H9 (cell line): ENCODE results near the gene DUSP6. TPM values are rescaled to one million over a fixed set of nuclear protein-coding genes. Genes with fewer than 3 reads are reported as not detected.

Experiments used
- DNase-seq: peaks from one replicate; pipeline ENCODE4 v3.0.0-alpha.2; 2017
- H2AFZ ChIP-seq: one replicate; pipeline ENCODE4 v1.6.1; 2013; ENCODE audit warnings: mild to moderate bottlenecking, low read length, control low read depth, moderate library complexity
- H2AK5ac ChIP-seq: 2 replicates; pipeline ENCODE4 v1.6.1; 2013; ENCODE audit warnings: low read length, control low read depth, mixed read lengths; ENCODE audit not compliant: insufficient read length
- H2BK120ac ChIP-seq: one replicate; pipeline ENCODE4 v1.6.1; 2013; ENCODE audit warnings: low read depth, mild to moderate bottlenecking, low read length, control low read depth, inconsistent platforms; ENCODE audit not compliant: poor library complexity, severe bottlenecking
- H2BK12ac ChIP-seq: 2 replicates; pipeline ENCODE4 v1.6.1; 2013; ENCODE audit warnings: low read length, control low read depth, mixed read lengths, low read depth; ENCODE audit not compliant: insufficient read length
- H2BK15ac ChIP-seq: 2 replicates; pipeline ENCODE4 v1.6.1; 2013; ENCODE audit warnings: low read depth, low read length, control low read depth
- H2BK20ac ChIP-seq: one replicate; pipeline ENCODE4 v1.6.1; 2013; ENCODE audit warnings: low read depth, mild to moderate bottlenecking, low read length, control low read depth, inconsistent platforms; ENCODE audit not compliant: poor library complexity, severe bottlenecking
- H2BK5ac ChIP-seq: 2 replicates; pipeline ENCODE4 v1.6.1; 2013; ENCODE audit warnings: low read length, control low read depth, mixed read lengths; ENCODE audit not compliant: insufficient read length
- H3K14ac ChIP-seq: 2 replicates; pipeline ENCODE4 v1.6.1; 2013; ENCODE audit warnings: low read length, control low read depth; ENCODE audit not compliant: insufficient read depth
- H3K18ac ChIP-seq: 2 replicates; pipeline ENCODE4 v1.6.1; 2013; ENCODE audit warnings: low read depth, mild to moderate bottlenecking, mixed read lengths, low read length, control low read depth; ENCODE audit not compliant: insufficient read length
- H3K23ac ChIP-seq: 2 replicates; pipeline ENCODE4 v1.6.1; 2013; ENCODE audit warnings: low read length, control low read depth, mixed read lengths, low read depth; ENCODE audit not compliant: insufficient read length
- H3K23me2 ChIP-seq: 2 replicates; pipeline ENCODE4 v1.6.1; 2013; ENCODE audit warnings: low read depth, mild to moderate bottlenecking, mixed read lengths, low read length, control low read depth; ENCODE audit not compliant: insufficient read length, poor library complexity, severe bottlenecking
- H3K27ac ChIP-seq: 2 replicates; pipeline ENCODE4 v1.5.1; 2013; ENCODE audit warnings: low read length, control low read depth, mixed read lengths, low read depth; ENCODE audit not compliant: insufficient read length
- H3K27me3 ChIP-seq: 2 replicates; pipeline ENCODE4 v1.6.1; 2013; ENCODE audit warnings: low read length, control low read depth, inconsistent platforms; ENCODE audit not compliant: insufficient read depth
- H3K4ac ChIP-seq: 2 replicates; pipeline ENCODE4 v1.6.1; 2013; ENCODE audit warnings: low read depth, mild to moderate bottlenecking, control low read depth, inconsistent platforms, low read length, moderate library complexity
- H3K4me1 ChIP-seq: 2 replicates; pipeline ENCODE4 v1.6.1; 2013; ENCODE audit warnings: low read length, control low read depth, inconsistent platforms; ENCODE audit not compliant: insufficient read depth
- H3K4me2 ChIP-seq: 2 replicates; pipeline ENCODE4 v1.6.1; 2013; ENCODE audit warnings: low read length, control low read depth, mixed read lengths; ENCODE audit not compliant: insufficient read length, insufficient read depth
- H3K56ac ChIP-seq: 2 replicates; pipeline ENCODE4 v1.6.1; 2013; ENCODE audit warnings: low read depth, mild to moderate bottlenecking, mixed read lengths, low read length, control low read depth; ENCODE audit not compliant: insufficient read length
- H3K79me1 ChIP-seq: 2 replicates; pipeline ENCODE4 v1.6.1; 2013; ENCODE audit warnings: low read depth, mild to moderate bottlenecking, moderate library complexity, low read length, control low read depth, inconsistent platforms; ENCODE audit not compliant: insufficient read depth, poor library complexity, severe bottlenecking
- H3K79me2 ChIP-seq: 2 replicates; pipeline ENCODE4 v1.6.1; 2013; ENCODE audit warnings: low read length, control low read depth, inconsistent platforms; ENCODE audit not compliant: insufficient read depth
- H3K9ac ChIP-seq: 2 replicates; pipeline ENCODE4 v1.6.1; 2013; ENCODE audit warnings: low read length, control low read depth, mixed read lengths; ENCODE audit not compliant: insufficient read length; ENCODE audit errors: extremely low read depth
- H3K9me3 ChIP-seq: one replicate; pipeline ENCODE4 v1.6.1; 2013; ENCODE audit warnings: low read depth, low read length, inconsistent platforms; ENCODE audit not compliant: control insufficient read depth
- H3T11ph ChIP-seq: one replicate; pipeline ENCODE4 v1.6.1; 2013; ENCODE audit warnings: mild to moderate bottlenecking, low read length, control low read depth, inconsistent platforms
- H4K20me1 ChIP-seq: one replicate; pipeline ENCODE4 v1.6.1; 2013; ENCODE audit not compliant: control insufficient read depth, insufficient read length, insufficient read depth
- H4K5ac ChIP-seq: 2 replicates; pipeline ENCODE4 v1.6.1; 2013; ENCODE audit warnings: low read depth, mild to moderate bottlenecking, mixed read lengths, low read length, control low read depth; ENCODE audit not compliant: insufficient read length
- H4K8ac ChIP-seq: replicated peaks from 2 replicates; pipeline ENCODE4 v1.6.1; 2013; ENCODE audit warnings: low read length, control low read depth, mixed read lengths, low read depth; ENCODE audit not compliant: insufficient read length
- H4K91ac ChIP-seq: 2 replicates; pipeline ENCODE4 v1.6.1; 2013; ENCODE audit warnings: low read depth, mild to moderate bottlenecking, moderate library complexity, mixed read lengths, low read length, control low read depth; ENCODE audit not compliant: insufficient read length
- H3K27ac Mint-ChIP-seq, 3 experiments: 2 replicates in 2 of 3; 3 replicates in 1 of 3; pipeline ENCODE4 v1.8.0; 2020 to 2021; ENCODE audit warnings: mixed read lengths in 3 of 3, mild to moderate bottlenecking in 1 of 3, moderate library complexity in 1 of 3
- H3K27me3 Mint-ChIP-seq: 2 replicates; pipeline ENCODE4 v1.8.0; 2021; ENCODE audit warnings: low read depth, mild to moderate bottlenecking, moderate library complexity, mixed read lengths
- H3K36me3 Mint-ChIP-seq, 3 experiments: 2 replicates in 2 of 3; 3 replicates in 1 of 3; pipeline ENCODE4 v1.8.0; 2020 to 2021; ENCODE audit warnings: low read depth in 3 of 3, mixed read lengths in 3 of 3; ENCODE audit not compliant: insufficient read depth in 1 of 3
- H3K4me1 Mint-ChIP-seq, 2 experiments: 2 replicates each; pipeline ENCODE4 v1.8.0; 2020; ENCODE audit warnings: mixed read lengths in 2 of 2
- H3K4me3 Mint-ChIP-seq, 2 experiments: 2 replicates in 1 of 2; 3 replicates in 1 of 2; pipeline ENCODE4 v1.8.0; 2020 to 2021; ENCODE audit warnings: mild to moderate bottlenecking in 2 of 2, mixed read lengths in 2 of 2, moderate library complexity in 1 of 2
- H3K9me3 Mint-ChIP-seq, 2 experiments: 2 replicates in 1 of 2; 3 replicates in 1 of 2; pipeline ENCODE4 v1.8.0; 2020; ENCODE audit warnings: mild to moderate bottlenecking in 2 of 2, mixed read lengths in 2 of 2, moderate library complexity in 1 of 2
- WGBS: extraction: QIAGEN DNeasy Blood & Tissue Kit; methylation state at CpG from one replicate; pipeline ENCODE4 v1.1.7; 2013; ENCODE audit warnings: missing lambda C conversion rate, low lambda C conversion rate, mixed read lengths; ENCODE audit not compliant: insufficient read length; ENCODE audit errors: extremely low coverage; 5-methylcytosine and 5-hydroxymethylcytosine counted together
- total RNA-seq: library from RNA; stranded (reverse); gene quantifications from 2 replicates; pipeline ENCODE4 v1.2.1, GENCODE V29; 2021
- TF ChIP-seq, protein P1 (sequence below): fragments of 200-600 bp; sonication (generic); conservative IDR thresholded peaks from 3 replicates; pipeline ENCODE4 v1.8.0; 2021; ENCODE audit warnings: antibody characterized with exemption, mild to moderate bottlenecking

The DUSP6 gene
- total RNA-seq, 1 experiment from 2014 or later = 35.3 TPM

DNA sequence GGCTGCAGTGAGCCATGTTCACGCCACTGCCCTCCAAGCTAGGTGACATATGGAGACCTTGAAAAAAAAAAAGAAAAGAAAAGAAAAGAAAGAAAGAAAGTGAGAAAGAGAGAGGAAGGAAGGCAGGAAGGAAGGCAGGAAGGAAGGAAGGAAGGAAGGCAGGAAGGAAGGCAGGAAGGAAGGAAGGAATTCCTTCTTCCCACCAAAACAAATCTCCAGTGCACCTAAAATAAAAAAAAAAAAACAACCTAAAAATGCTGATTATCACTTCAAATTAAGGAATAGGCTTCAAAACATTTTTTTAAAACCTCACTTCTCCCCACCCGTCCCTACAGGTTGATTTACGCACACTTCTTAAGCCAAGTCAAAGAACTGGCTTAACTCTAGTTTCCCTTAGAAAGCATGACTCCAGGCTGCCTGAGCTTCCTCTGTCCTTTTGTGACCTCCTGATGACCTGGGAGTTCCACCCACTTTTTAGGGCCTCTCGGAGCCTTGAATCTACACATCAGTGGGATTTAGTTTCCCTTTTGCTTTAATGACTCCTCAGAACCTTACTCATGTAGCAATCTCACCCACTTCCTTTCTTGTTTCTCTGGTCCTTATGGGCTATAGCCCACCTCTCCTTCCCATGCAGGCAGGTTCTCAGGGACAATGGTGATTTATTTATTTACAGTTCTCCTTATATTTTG, 18.6 kb downstream of the DUSP6 start:
- no peak overlapping the region for H3K27ac ChIP-seq
- H3K9me3 Mint-ChIP-seq = peaks cover 3 to 7% of the 10 kb centered on the region in 2 experiments; a peak in 4 of 5 replicates

More for the DNA sequence above, 18.6 kb downstream of the DUSP6 start:
- H3K27me3 ChIP-seq = no peaks in the 10 kb centered on the region
- no peak overlapping the region for H3K18ac ChIP-seq
- Mint-ChIP-seq H3K27ac (no peak overlapping the region; a peak in 1 of 7 replicates), H3K36me3 (peaks cover 2 to 9% (median 5%) of the 10 kb centered on the region in 3 experiments; a peak in 5 of 7 replicates), H3K4me1 (peaks cover 16 to 17% of the 10 kb centered on the region in 2 experiments), H3K4me3 (no peak overlapping the region; a peak in 1 of 5 replicates), H3K27me3 (peaks cover 17% of the 10 kb centered on the region; the same call in 1 of the 2 replicates)
- no peak overlapping the region for H3T11ph ChIP-seq
- H2AK5ac ChIP-seq = no peak overlapping the region
- H4K8ac ChIP-seq = no peak overlapping the region
- H2BK20ac ChIP-seq = no peak overlapping the region
- no peak overlapping the region for H4K91ac ChIP-seq
- H4K20me1 ChIP-seq = no peaks in the 10 kb centered on the region
- H3K9ac ChIP-seq = no peak overlapping the region
- no peak overlapping the region for H2BK12ac ChIP-seq
- H3K23me2 ChIP-seq = no peaks in the 10 kb centered on the region
- H3K23ac ChIP-seq = no peak overlapping the region
- H2BK5ac ChIP-seq = no peak overlapping the region
- H3K56ac ChIP-seq = no peak overlapping the region
- H3K9me3 ChIP-seq = no peaks in the 10 kb centered on the region
- H3K4me2 ChIP-seq = no peak overlapping the region
- H3K4me1 ChIP-seq = peaks cover 3% of the 10 kb centered on the region; the same call in 1 of the 2 replicates
- no peak overlapping the region for H2BK120ac ChIP-seq
- no peaks in the 10 kb centered on the region for H3K79me2 ChIP-seq
- no peak overlapping the region for H2BK15ac ChIP-seq
- no peak overlapping the region for H3K14ac ChIP-seq
- no peak overlapping the region for H3K4ac ChIP-seq
- no peaks in the 10 kb centered on the region for H3K79me1 ChIP-seq
- H4K5ac ChIP-seq = no peak overlapping the region
- H2AFZ ChIP-seq = no peak overlapping the region
- WGBS = no CpG with 5 or more reads among the region's 4 CpGs
- no peak for DNase-seq
- TF ChIP-seq, protein P1, sequence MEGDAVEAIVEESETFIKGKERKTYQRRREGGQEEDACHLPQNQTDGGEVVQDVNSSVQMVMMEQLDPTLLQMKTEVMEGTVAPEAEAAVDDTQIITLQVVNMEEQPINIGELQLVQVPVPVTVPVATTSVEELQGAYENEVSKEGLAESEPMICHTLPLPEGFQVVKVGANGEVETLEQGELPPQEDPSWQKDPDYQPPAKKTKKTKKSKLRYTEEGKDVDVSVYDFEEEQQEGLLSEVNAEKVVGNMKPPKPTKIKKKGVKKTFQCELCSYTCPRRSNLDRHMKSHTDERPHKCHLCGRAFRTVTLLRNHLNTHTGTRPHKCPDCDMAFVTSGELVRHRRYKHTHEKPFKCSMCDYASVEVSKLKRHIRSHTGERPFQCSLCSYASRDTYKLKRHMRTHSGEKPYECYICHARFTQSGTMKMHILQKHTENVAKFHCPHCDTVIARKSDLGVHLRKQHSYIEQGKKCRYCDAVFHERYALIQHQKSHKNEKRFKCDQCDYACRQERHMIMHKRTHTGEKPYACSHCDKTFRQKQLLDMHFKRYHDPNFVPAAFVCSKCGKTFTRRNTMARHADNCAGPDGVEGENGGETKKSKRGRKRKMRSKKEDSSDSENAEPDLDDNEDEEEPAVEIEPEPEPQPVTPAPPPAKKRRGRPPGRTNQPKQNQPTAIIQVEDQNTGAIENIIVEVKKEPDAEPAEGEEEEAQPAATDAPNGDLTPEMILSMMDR = no peak
